Keratinocyte (primary cell): ENCODE measurements around the gene ABLIM1. TPM values are rescaled to one million over a fixed set of nuclear protein-coding genes. Genes with fewer than 3 reads are reported as not detected.

Source experiments
- DNase-seq: peaks from one replicate; pipeline ENCODE4 v3.0.0-alpha.2; 2011; ENCODE audit warnings: low read depth, missing footprints, low spot score
- FAIRE-seq: peaks from 2 replicates; lab custom pipeline; 2011; peaks lifted over from hg19 to GRCh38; lab: Jason Lieb, UNC
- H2AFZ ChIP-seq: 2 replicates; pipeline ENCODE4 v1.6.0; 2012; ENCODE audit warnings: low read length, control low read depth, inconsistent platforms; ENCODE audit not compliant: control insufficient read depth
- H3K27ac ChIP-seq: 2 replicates; pipeline ENCODE4 v1.5.1; 2011; ENCODE audit warnings: low read length; ENCODE audit not compliant: control insufficient read depth, insufficient read depth
- H3K27me3 ChIP-seq: 3 replicates; pipeline ENCODE4 v1.6.0; 2011; ENCODE audit warnings: low read length; ENCODE audit not compliant: control insufficient read depth, insufficient read depth; ENCODE audit errors: extremely low read depth
- H3K36me3 ChIP-seq, 2 experiments: 2 replicates in 1 of 2; 3 replicates in 1 of 2; pipeline ENCODE4 v1.5.1; 2011; ENCODE audit warnings: low read length in 2 of 2, mild to moderate bottlenecking in 1 of 2; ENCODE audit not compliant: control insufficient read depth in 2 of 2, insufficient read depth in 2 of 2; ENCODE audit errors: extremely low read depth in 1 of 2
- H3K4me1 ChIP-seq: 3 replicates; pipeline ENCODE4 v1.5.1; 2011; ENCODE audit warnings: low read length; ENCODE audit not compliant: control insufficient read depth, insufficient read depth; ENCODE audit errors: extremely low read depth
- H3K4me2 ChIP-seq: 3 replicates; pipeline ENCODE4 v1.6.0; 2011; ENCODE audit warnings: low read depth, low read length; ENCODE audit not compliant: control insufficient read depth, insufficient read depth; ENCODE audit errors: extremely low read depth
- H3K4me3 ChIP-seq, 3 experiments: fragments of 200-600 bp in 1 of 3; sonication (generic) in 1 of 3; 2 replicates in 2 of 3; 3 replicates in 1 of 3; pipeline ENCODE4 v1.5.1; 2011 to 2016; ENCODE audit warnings: low read length in 3 of 3, mild to moderate bottlenecking in 3 of 3, control low read depth in 2 of 3, inconsistent platforms in 1 of 3, low read depth in 1 of 3, mixed read lengths in 1 of 3, mixed run types in 1 of 3, moderate library complexity in 1 of 3; ENCODE audit not compliant: control insufficient read depth in 2 of 3, insufficient read depth in 2 of 3; ENCODE audit errors: extremely low read depth in 1 of 3
- H3K79me2 ChIP-seq: 2 replicates; pipeline ENCODE4 v1.6.0; 2012; ENCODE audit warnings: low read length; ENCODE audit not compliant: control insufficient read depth, insufficient read depth
- H3K9ac ChIP-seq: 3 replicates; pipeline ENCODE4 v1.6.0; 2011; ENCODE audit warnings: low read length; ENCODE audit not compliant: control insufficient read depth, insufficient read depth; ENCODE audit errors: extremely low read depth
- H3K9me1 ChIP-seq: 3 replicates; pipeline ENCODE4 v1.6.0; 2011; ENCODE audit warnings: low read length; ENCODE audit not compliant: control insufficient read depth, insufficient read depth; ENCODE audit errors: extremely low read depth
- H3K9me3 ChIP-seq: 2 replicates; pipeline ENCODE4 v1.5.1; 2012; ENCODE audit warnings: low read depth, low read length; ENCODE audit not compliant: control insufficient read depth
- H4K20me1 ChIP-seq: 3 replicates; pipeline ENCODE4 v1.6.0; 2011; ENCODE audit warnings: low read length; ENCODE audit not compliant: control insufficient read depth, insufficient read depth; ENCODE audit errors: extremely low read depth
- EZH2 ChIP-seq: IDR thresholded peaks from one replicate; pipeline ENCODE4 v1.6.1; 2012; ENCODE audit warnings: inconsistent platforms, mild to moderate bottlenecking, low read length, moderate library complexity
- dilution Hi-C: fragments of 300-500 bp; cut with MboI; formaldehyde crosslinking; loops from one replicate; pipeline ENCODE4 v1.7.0; 2020; ENCODE audit warnings: low sequenced_read_pairs; ENCODE audit not compliant: extremely low pct_ligation_motif_present
- polyA plus RNA-seq, 5 experiments: library from polyadenylated mRNA; depleted of rRNA in 3 of 5; stranded (reverse) in 3 of 5; stranded (forward) in 1 of 5; unstranded in 1 of 5; fragments of >200 nt; gene quantifications; 1 replicate in 1 of 5; 2 replicates in 3 of 5; 3 replicates in 1 of 5; pipeline versions ENCODE4 v1.2.1 to v1.2.3, GENCODE V29; 2011 to 2012; ENCODE audit warnings: missing spikeins in 2 of 5, low read depth in 1 of 5, low replicate concordance in 1 of 5
- TF ChIP-seq, protein P1 (sequence below), 3 experiments: IDR thresholded peaks in 1 of 3; conservative IDR thresholded peaks in 1 of 3; optimal IDR thresholded peaks in 1 of 3; 2 replicates in 2 of 3; 3 replicates in 1 of 3; pipeline versions ENCODE3 to v1.5.1; 2011; ENCODE audit warnings: low read length in 3 of 3, mild to moderate bottlenecking in 3 of 3, moderate library complexity in 2 of 3, control low read depth in 1 of 3, inconsistent platforms in 1 of 3; ENCODE audit not compliant: insufficient read depth in 2 of 3; ENCODE audit errors: extremely low read depth in 1 of 3

ABLIM1 gene
- polyA plus RNA-seq, 1 donor (not counting 4 experiments of a cell fraction or from before 2014, with no cell fraction given): 55.2 TPM

GRCh38 chr10:114538181-114538906 is 119.7 kb downstream of the ABLIM1 start:
- FAIRE-seq (no peak), DNase-seq (no peak)
- H3K27ac ChIP-seq: no peak overlapping the region
- dilution Hi-C loops: no loop called here
- no peaks in the 10 kb centered on the region for H3K9me3 ChIP-seq
- peaks cover 16% of the 10 kb centered on the region for H3K4me1 ChIP-seq
- no peaks in the 10 kb centered on the region for H3K79me2 ChIP-seq
- H3K9me1 ChIP-seq: no peaks in the 10 kb centered on the region
- H3K4me3 ChIP-seq: no peak overlapping the region
- no peak overlapping the region for H3K9ac ChIP-seq
- H3K27me3 ChIP-seq: no peaks in the 10 kb centered on the region
- no peak overlapping the region for H3K4me2 ChIP-seq
- H3K36me3 ChIP-seq: peaks cover 0 to 2% of the 10 kb centered on the region in 2 experiments
- no peaks in the 10 kb centered on the region for H4K20me1 ChIP-seq
- TF ChIP-seq, protein P1, sequence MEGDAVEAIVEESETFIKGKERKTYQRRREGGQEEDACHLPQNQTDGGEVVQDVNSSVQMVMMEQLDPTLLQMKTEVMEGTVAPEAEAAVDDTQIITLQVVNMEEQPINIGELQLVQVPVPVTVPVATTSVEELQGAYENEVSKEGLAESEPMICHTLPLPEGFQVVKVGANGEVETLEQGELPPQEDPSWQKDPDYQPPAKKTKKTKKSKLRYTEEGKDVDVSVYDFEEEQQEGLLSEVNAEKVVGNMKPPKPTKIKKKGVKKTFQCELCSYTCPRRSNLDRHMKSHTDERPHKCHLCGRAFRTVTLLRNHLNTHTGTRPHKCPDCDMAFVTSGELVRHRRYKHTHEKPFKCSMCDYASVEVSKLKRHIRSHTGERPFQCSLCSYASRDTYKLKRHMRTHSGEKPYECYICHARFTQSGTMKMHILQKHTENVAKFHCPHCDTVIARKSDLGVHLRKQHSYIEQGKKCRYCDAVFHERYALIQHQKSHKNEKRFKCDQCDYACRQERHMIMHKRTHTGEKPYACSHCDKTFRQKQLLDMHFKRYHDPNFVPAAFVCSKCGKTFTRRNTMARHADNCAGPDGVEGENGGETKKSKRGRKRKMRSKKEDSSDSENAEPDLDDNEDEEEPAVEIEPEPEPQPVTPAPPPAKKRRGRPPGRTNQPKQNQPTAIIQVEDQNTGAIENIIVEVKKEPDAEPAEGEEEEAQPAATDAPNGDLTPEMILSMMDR (optimal IDR thresholded peaks at IDR 0.05 in 1 of 3, IDR thresholded peaks at IDR 0.05 in 1 of 3, conservative IDR thresholded peaks at IDR 0.05 in 1 of 3; ENCODE audit: extremely low read depth in 1 of 3, insufficient read depth in 2 of 3, low read length in 3 of 3): no peak
- no peak for TF ChIP-seq EZH2
- H2AFZ ChIP-seq: no peak overlapping the region

DNA sequence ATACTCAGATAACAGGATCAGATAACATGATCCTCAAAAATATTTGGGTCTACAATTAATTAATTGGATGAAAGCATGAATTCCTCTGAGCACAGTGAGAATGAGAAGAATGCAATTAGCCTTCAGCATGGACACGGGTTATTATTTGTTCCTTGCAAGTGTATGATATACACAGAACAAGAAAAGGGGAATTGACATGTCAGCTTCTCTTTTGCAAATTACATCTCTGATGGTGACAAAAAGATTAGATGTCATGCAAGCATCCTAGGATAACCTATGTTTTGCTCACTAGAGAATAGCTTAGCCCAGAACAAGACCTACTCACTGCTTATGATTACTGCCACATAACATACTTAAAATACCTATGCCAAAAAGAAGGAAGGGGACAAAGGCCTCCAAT is 120.3 kb downstream of the ABLIM1 start:
- Histone ChIP-seq H3K36me3 (peaks cover 0 to 2% of the 10 kb centered on the region in 2 experiments), H3K4me2 (no peak overlapping the region), H3K9ac (no peak overlapping the region), H4K20me1 (no peaks in the 10 kb centered on the region), H3K27me3 (no peaks in the 10 kb centered on the region), H3K79me2 (no peaks in the 10 kb centered on the region), H3K9me1 (no peaks in the 10 kb centered on the region), H3K9me3 (no peaks in the 10 kb centered on the region), H3K4me3 (no peak overlapping the region), H3K27ac (no peak overlapping the region), H3K4me1 (peaks cover 16% of the 10 kb centered on the region), H2AFZ (no peak overlapping the region)
- dilution Hi-C loops: no loop called here
- no peak for FAIRE-seq
- DNase-seq: no peak
- TF ChIP-seq EZH2: no peak
